GM21381 (cell line): Measurements from ENCODE around the gene DGKI.
"Not testable (repeated sequence)": the region's sequence is repeated elsewhere in the genome, so short reads cannot be mapped to it uniquely, and the experiment has no call there.

Source experiments
- ATAC-seq: cut with Tn5 transposase; IDR thresholded peaks from one replicate; pipeline ENCODE4 v1.9.1; 2021; ENCODE audit warnings: mild to moderate bottlenecking, moderate library complexity; ENCODE audit not compliant: unreplicated experiment

DGKI gene

DNA sequence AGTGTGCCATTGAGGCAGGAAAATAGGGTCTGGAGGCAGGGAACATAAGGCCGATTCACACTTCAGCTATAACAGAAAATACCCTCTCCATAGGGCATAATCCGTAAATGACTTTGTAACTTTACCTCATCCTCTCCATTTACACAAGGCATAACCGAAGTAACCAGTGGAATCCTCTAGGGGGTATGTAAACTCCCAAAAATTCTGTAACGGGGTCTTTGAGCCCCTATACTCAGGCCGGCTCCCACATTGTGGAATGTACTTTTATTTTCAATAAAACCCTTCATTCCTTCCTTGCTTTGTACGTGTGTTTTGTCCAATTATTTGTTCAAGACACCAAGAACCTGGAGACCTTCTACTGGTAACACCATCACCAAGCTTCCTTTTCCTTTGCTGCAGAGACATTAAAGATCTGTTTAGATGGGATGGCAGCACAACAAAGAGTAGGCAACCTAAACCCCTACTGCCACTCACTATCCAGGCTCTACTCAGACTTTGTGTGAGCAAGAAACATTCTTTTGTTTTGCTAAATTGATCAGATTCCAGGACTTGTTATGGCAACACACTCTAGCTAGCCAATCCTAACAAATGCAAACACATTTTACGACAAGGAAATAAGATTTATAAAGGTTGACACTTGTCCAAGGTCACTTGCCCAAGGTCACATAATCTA is 99.3 kb downstream of the DGKI start:
- ATAC-seq: no peak

DNA sequence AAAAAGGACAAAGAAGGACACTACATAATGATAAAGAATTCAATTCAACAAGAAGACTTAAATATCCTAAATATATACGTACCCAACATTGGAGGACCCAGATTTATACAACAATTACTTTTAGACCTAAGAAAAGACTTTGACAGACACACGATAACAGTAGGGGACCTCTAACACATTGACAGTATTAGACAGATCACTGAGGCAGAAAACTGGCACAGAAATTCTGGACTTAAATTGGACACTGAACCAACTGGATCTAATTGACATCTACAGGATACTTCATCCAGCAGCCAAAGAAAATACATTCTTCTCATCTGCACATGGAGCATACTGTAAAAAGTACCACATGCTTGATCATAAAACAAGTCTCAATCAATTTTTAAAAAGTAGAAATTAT is 103.8 kb downstream of the DGKI start:
- ATAC-seq: no peak

DNA sequence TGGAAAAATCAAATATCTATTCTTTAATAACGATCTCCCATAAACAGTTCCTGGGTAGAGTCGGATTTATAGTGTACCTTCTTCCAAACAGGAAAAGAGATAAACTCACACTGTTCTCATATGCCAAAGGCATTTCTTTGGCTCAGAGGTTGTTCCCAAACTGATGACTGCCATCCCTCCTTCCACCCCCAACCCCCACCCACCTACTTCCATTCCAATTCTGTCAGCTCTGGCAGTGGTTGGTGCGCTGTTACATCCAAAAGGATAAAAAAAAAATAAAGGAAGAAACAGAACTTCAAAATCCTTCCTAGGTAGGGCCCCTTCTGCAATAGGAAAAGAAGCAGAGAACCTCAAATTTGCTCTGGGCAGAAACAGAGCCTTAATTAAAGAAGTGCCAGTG is 104.7 kb downstream of the DGKI start:
- ATAC-seq: no peak

DNA sequence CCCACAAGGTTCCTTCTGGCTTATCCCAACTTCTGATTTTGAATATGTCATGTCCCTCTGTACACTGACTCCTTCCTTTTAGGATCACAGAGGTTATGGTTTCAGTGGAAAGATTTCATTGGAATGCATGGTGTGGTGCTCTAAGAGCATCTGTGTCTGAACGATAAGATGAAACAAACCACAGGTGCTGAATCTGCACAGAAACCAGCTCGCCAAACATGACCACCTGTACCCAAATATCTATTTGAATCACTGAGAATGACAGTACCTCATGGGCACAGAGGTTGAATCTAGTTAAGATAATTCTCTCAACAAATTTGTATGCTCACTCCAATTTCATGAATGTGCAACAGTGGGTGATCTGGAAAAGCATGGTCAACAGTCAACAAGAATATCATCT is 105.3 kb downstream of the DGKI start:
- ATAC-seq: no peak

DNA sequence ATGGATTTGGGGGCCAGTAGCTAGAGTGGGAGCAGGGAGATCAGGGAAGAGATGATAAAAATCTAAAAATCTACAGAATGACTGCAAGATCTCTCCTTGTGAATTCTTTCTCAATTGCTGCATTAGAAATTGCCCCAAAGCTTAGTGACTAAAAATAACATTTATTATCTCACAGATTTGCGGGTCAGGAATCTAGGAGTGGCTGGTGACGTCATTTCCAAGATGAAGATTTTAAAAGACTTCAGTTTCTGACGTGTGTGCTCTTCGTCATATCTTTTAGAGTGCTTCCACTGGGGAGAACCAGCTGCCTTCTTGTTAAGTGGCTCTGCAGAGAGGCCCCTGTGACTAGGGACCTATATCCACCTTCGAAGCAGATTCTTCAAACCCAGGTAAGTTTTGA is 112.6 kb downstream of the DGKI start:
- ATAC-seq: no peak

DNA sequence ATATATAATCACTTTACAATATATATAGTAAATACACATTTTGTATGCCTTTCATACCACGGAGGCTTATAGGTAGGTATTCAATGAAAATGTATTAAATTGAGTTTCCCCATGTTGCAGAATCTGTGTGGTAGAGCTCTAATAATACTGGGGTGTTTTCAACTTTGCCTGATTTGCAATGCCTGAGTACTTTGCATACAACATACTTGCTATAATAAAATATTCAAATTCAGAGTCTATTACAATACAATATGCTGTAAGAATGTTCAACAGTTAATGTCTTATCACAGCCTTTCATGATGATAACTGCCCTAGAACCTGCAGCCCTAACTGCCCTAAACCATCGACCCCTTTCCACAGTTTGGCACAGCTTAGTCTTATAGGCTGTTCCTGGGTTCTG is 114.6 kb downstream of the DGKI start:
- no peak for ATAC-seq

GRCh38 chr7:137731436-137731835 is 115.3 kb downstream of the DGKI start:
- no peak for ATAC-seq

DNA sequence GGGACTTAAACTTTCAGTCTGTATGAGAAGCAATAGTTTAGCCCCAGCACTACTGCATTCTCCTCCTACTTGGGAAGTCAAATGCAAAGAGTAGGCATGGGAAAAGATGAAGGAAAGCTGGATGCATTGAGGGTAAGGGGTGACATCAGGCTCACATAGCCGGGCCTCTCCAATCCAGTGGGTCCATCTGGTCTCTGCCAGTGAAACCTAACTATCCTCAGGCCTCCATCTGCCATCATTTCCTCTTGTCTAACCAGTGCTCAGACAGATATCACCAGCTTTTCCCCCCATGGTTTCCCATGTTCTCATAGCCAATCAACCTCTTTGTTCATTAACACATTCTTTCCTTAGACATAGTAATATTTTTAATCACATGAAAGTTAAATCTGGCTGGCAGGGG is 118.3 kb downstream of the DGKI start:
- no peak for ATAC-seq

DNA sequence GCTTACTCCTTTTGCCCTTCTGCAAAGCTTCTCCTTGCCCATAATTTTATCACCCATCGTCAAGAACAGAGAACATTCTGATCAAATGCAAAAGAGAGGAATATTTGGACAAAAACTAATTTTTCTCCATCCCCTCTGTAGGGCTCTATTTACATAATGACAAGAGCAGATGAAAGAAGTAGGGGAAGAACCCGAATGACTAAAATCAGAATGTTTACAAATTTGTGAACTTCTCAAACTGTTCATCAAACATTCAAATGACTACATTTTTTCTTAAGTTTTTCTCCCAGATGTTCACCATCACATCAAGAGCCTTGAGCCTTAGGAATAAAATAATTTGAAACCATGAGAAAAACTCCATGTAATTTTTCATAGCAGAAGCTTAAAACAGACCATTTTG is 119.4 kb downstream of the DGKI start:
- no peak for ATAC-seq

GRCh38 chr7:137718355-137718754 is 128.4 kb downstream of the DGKI start:
- ATAC-seq: no peak

DNA sequence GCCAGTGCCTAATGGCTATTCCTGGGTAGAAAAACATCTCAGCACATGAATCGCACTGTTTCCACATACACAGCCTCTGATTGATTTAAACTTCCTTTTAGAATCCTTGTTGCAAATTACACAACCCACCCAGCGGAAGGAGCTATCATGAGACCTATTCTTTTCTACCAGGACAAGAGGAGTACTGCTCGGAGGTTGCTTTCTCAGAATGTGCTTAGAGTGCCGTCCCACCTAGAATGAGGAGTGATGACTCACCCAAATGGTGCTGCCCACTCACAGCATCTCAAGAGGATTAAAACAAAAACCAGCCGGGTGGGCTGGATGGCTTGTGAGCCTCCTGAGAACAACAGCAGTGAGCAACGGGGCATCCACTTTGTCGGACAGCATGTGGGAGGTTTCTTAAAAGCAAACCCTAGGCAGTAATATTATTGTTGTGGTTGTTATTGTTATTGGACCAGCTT is 128.9 kb downstream of the DGKI start:
- no peak for ATAC-seq

GRCh38 chr7:137717045-137717444 is 129.7 kb downstream of the DGKI start:
- ATAC-seq: no peak

GRCh38 chr7:137716061-137716460 is 130.7 kb downstream of the DGKI start:
- no peak for ATAC-seq

DNA sequence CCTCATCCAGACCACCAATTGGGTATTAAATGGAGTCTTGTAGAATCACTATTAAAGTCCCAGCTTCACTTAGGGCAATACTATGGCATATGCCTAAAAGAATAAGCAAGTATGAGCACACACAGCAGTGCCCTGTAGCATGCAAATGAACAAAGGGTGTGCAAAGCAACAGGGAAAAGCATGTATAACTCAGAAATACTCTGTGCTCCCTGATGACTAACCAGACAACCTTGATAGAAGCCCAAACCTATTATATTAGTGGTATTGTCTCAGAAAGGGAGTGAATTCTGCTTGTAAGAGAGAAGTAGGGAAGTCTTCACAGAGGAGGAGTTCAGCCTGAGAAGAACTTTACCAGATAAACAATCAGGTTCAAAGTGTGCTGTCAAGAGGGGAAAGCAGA is 131.2 kb downstream of the DGKI start:
- no peak for ATAC-seq

DNA sequence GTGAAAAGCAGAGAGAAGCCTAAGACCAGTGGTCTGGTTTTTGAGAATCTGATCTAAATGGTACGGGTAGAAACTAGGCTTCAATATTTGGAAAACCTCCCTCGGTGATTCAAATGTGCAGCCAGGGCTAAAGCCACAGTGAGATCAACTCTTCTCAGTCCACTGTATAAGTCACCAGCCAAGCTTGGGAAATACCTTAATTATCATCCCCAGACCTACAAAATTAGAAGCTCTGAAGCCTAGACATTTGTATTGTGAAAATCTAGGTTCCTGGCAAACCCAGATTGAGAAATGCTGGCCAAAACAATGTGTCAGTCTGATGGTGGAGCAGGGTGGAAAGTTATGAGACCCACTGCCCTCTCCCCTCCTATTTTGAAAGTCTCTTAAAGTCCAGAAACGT is 131.7 kb downstream of the DGKI start:
- ATAC-seq: no peak

- ATAC-seq: not testable (repeated sequence)
Observed at GRCh38 chr7:137706330-137706729, 140.4 kb downstream of the DGKI start.

GRCh38 chr7:137704723-137705122 is 142.1 kb downstream of the DGKI start:
- no peak for ATAC-seq

GRCh38 chr7:137703291-137704010 is 143.3 kb downstream of the DGKI start:
- ATAC-seq: no peak

GRCh38 chr7:137696988-137697387 is 149.8 kb downstream of the DGKI start:
- ATAC-seq: no peak

GRCh38 chr7:137696376-137696775 is 150.4 kb downstream of the DGKI start:
- ATAC-seq: no peak

- ATAC-seq: no peak
Observed at GRCh38 chr7:137695942-137696341, 150.8 kb downstream of the DGKI start.

DNA sequence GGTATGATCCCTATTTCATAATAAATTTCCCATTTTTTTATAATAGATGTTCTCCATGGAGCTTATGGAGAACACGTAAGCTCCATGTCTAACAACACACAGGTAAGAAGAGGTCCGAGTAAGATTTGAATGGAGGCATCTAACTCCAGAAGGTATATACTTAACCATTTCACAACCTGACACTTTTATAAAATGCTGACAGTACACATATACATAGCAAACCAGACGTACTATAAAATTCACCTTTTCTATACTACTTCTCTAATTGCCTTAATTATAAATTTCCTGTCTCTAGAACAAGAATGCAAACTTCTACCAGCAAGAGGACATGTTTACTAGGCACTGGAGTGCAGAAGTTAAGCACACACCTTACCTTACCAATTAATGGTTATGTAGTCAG is 151.3 kb downstream of the DGKI start:
- no peak for ATAC-seq

GRCh38 chr7:137694405-137694804 is 152.4 kb downstream of the DGKI start:
- no peak for ATAC-seq
